Measurements from ENCODE around the gene OTOS. TPM values are rescaled to one million over a fixed set of nuclear protein-coding genes. Genes with fewer than 3 reads are reported as not detected.

Gene OTOS
- total and polyA plus RNA-seq, 4 donors = not detected

- 75% methylated on average over 7 of the region's 7 CpGs for WGBS
- Histone ChIP-seq H3K9me3 (ENCODE audit: control insufficient read depth in 4 of 4, low read length in 3 of 4) (no peaks in the 10 kb centered on the region), H3K9ac (ENCODE audit: low read depth in 1 of 2, low read length in 2 of 2) (no peak overlapping the region), H3K36me3 (ENCODE audit: control insufficient read depth in 4 of 4, insufficient read depth in 3 of 4, low read depth in 1 of 4, low read length in 3 of 4) (peaks cover 0 to 1% (median 0%) of the 10 kb centered on the region in 4 donors), H3K27me3 (ENCODE audit: control insufficient read depth in 4 of 4, insufficient read depth in 4 of 4, low read length in 3 of 4) (peaks cover 0 to 10% (median 0%) of the 10 kb centered on the region in 4 donors), H3K4me1 (ENCODE audit: control insufficient read depth in 4 of 4, insufficient read depth in 4 of 4, low read length in 3 of 4) (no peaks in the 10 kb centered on the region), H3K27ac (ENCODE audit: low read depth in 1 of 2, low read length in 2 of 2) (no peak overlapping the region), H3K4me3 (ENCODE audit: low read depth in 1 of 3, low read length in 3 of 3) (no peak overlapping the region)
- TF ChIP-seq HNF4A (conservative IDR thresholded peaks at IDR 0.05) (no peak), GABPA (IDR thresholded peaks at IDR 0.05 in 1 of 2, conservative IDR thresholded peaks at IDR 0.05 in 1 of 2) (no peak), JUND (IDR thresholded peaks at IDR 0.05) (no peak), SP1 (IDR thresholded peaks at IDR 0.05) (no peak), REST (IDR thresholded peaks at IDR 0.05) (no peak), CTCF (IDR thresholded peaks at IDR 0.05; ENCODE audit: low read depth, low read length, missing input control) (no peak), TAF1 (conservative IDR thresholded peaks at IDR 0.05) (no peak), FOXA1 (IDR thresholded peaks at IDR 0.05) (no peak), RAD21 (IDR thresholded peaks at IDR 0.05) (no peak), RXRA (IDR thresholded peaks at IDR 0.05) (no peak), NR2F2 (IDR thresholded peaks at IDR 0.05) (no peak), YY1 (IDR thresholded peaks at IDR 0.05) (no peak), HNF4G (IDR thresholded peaks at IDR 0.05) (no peak), FOXA2 (IDR thresholded peaks at IDR 0.05) (no peak), EGR1 (IDR thresholded peaks at IDR 0.05; ENCODE audit: low read depth in 2 of 2) (no peak)
- TF ChIP-seq, protein P1, sequence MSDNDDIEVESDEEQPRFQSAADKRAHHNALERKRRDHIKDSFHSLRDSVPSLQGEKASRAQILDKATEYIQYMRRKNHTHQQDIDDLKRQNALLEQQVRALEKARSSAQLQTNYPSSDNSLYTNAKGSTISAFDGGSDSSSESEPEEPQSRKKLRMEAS (IDR thresholded peaks at IDR 0.05) = no peak
- TF ChIP-seq, protein P2, sequence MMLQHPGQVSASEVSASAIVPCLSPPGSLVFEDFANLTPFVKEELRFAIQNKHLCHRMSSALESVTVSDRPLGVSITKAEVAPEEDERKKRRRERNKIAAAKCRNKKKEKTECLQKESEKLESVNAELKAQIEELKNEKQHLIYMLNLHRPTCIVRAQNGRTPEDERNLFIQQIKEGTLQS (IDR thresholded peaks at IDR 0.05) = no peak
- TF ChIP-seq, protein P3, sequence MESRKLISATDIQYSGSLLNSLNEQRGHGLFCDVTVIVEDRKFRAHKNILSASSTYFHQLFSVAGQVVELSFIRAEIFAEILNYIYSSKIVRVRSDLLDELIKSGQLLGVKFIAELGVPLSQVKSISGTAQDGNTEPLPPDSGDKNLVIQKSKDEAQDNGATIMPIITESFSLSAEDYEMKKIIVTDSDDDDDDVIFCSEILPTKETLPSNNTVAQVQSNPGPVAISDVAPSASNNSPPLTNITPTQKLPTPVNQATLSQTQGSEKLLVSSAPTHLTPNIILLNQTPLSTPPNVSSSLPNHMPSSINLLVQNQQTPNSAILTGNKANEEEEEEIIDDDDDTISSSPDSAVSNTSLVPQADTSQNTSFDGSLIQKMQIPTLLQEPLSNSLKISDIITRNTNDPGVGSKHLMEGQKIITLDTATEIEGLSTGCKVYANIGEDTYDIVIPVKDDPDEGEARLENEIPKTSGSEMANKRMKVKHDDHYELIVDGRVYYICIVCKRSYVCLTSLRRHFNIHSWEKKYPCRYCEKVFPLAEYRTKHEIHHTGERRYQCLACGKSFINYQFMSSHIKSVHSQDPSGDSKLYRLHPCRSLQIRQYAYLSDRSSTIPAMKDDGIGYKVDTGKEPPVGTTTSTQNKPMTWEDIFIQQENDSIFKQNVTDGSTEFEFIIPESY (IDR thresholded peaks at IDR 0.05) = no peak
- no peak for DNase-seq (ENCODE audit: low spot score)
Measured at GRCh38 chr2:240174496-240174895, 34.0 kb upstream of the OTOS start.

Data from liver (tissue), 9 donors.